ENCODE measurements around the gene MARS1.
"Not testable (repeated sequence)": the region's sequence is repeated elsewhere in the genome, so short reads cannot be mapped to it uniquely, and the experiment has no call there.

MARS1 gene

GRCh38 chr12:57551637-57552305 lies 63.9 kb downstream of the MARS1 start:
- DNase-seq (ENCODE audit: low read depth) = no peak

- DNase-seq (ENCODE audit: low read depth) = no peak
Observed at GRCh38 chr12:57552306-57552651, 64.4 kb downstream of the MARS1 start.

GRCh38 chr12:57552835-57553313 lies 65.0 kb downstream of the MARS1 start:
- DNase-seq (ENCODE audit: low read depth) = no peak

- DNase-seq (ENCODE audit: low read depth) = no peak
Observed at GRCh38 chr12:57553343-57554202, 65.7 kb downstream of the MARS1 start.

- DNase-seq (ENCODE audit: low read depth) = no peak
Observed at GRCh38 chr12:57554453-57554852, 66.6 kb downstream of the MARS1 start.

GRCh38 chr12:57554897-57555296 lies 67.0 kb downstream of the MARS1 start:
- no peak for DNase-seq (ENCODE audit: low read depth)

GRCh38 chr12:57558864-57559263 lies 71.0 kb downstream of the MARS1 start:
- no peak for DNase-seq (ENCODE audit: low read depth)

- no peak for DNase-seq (ENCODE audit: low read depth)
Observed at GRCh38 chr12:57560516-57560915, 72.6 kb downstream of the MARS1 start.

GRCh38 chr12:57561117-57561516 lies 73.2 kb downstream of the MARS1 start:
- not testable (repeated sequence) for DNase-seq (ENCODE audit: low read depth)

- DNase-seq (ENCODE audit: low read depth) = no peak
Observed at GRCh38 chr12:57563358-57563757, 75.5 kb downstream of the MARS1 start.

GRCh38 chr12:57564178-57564740 lies 76.4 kb downstream of the MARS1 start:
- no peak for DNase-seq (ENCODE audit: low read depth)

Measured in stimulated activated CD4-positive, alpha-beta T cell treated with anti-CD3 and anti-CD28 coated beads, Interleukin-2, amount 100 ng/mL, for 4 hours (primary cell).